NCI-H510A treated with DMSO at 0.1 percent for 48 hours (cell line): ENCODE data around the gene MRNIP.
"Not testable (repeated sequence)": the region's sequence is repeated elsewhere in the genome, so short reads cannot be mapped to it uniquely, and the experiment has no call there.

Experiments used
- DNase-seq: peaks from one replicate; lab custom pipeline; 2025; lab: John Stamatoyannopoulos, UW

Gene MRNIP

DNA sequence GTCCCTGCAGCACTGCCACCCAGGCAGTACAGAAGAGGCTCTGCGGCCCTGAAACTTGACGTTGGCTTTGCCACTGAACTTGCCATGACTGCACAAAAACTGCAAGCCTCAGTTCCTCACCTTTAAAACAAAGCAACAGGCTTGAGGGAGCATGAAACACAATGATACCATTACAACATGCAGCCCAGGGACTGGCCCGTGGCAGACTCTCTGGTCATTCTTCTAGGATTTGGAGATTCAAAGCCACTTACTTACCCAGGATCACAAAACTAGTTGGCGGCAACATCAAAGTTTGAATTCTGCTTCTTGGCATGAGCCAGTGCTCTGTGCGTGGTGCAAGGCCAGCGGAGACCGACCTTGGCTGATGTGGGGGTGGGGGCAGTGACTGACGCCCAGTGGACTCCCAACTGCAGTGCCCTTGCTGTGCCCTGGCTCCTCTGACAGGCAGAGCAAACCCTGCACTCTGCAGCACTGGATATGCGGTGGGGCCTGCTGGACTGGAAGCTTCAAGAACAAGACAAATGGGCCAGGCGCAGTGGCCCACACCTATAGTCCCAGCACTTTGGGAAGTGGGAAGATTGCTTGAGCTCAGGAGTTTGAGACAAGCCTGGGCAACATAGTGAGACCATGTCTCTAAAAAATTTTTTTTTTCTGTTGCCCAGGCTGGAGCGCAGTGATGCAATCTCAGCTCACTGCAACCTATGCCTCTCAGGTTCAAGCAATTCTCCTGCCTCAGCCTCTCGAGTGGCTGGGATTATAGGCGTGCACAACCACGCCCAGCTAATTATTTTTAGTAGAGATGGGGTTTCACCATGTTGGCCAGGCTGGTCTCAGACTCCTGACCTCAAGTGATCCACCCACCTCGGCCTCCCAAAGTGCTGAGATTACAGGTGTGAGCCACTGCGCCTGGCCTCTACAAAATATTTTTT, 19.0 kb downstream of the MRNIP start:
- DNase-seq = no peak

- no peak for DNase-seq
Measured at GRCh38 chr5:179837076-179838011, 21.3 kb downstream of the MRNIP start.

DNA sequence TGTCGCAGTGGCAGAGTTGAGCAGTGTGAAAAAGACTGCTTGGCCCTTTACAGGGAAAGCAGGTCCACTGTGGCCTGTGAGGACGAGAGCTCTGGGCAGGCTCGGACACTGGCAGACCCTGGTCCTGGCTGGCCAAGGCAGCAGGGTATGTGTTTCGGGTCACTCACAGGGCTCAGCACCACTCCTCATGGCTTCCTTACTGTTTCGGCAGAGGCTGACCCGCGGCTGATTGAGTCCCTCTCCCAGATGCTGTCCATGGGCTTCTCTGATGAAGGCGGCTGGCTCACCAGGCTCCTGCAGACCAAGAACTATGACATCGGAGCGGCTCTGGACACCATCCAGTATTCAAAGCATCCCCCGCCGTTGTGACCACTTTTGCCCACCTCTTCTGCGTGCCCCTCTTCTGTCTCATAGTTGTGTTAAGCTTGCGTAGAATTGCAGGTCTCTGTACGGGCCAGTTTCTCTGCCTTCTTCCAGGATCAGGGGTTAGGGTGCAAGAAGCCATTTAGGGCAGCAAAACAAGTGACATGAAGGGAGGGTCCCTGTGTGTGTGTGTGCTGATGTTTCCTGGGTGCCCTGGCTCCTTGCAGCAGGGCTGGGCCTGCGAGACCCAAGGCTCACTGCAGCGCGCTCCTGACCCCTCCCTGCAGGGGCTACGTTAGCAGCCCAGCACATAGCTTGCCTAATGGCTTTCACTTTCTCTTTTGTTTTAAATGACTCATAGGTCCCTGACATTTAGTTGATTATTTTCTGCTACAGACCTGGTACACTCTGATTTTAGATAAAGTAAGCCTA, 22.2 kb downstream of the MRNIP start:
- DNase-seq = no peak

- not testable (repeated sequence) for DNase-seq
Measured at GRCh38 chr5:179834871-179835270, 23.7 kb downstream of the MRNIP start.

DNA sequence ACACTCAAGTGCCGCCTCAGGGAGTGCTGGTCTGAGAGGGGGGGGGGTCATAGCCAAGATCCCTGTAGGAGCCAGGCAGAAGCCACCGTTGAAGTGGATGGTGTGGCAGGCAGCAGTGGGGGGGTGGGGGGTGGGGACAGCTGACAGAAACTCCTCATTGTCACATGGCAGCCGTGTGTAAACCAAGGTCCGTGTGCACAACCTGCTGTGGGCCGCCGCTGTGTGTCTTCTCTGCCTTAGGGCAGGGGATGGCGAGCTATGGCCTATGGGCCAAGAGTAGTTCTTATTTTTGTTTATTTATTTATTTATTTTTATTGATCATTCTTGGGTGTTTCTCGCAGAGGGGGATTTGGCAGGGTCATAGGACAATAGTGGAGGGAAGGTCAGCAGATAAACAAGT, 24.5 kb downstream of the MRNIP start:
- no peak for DNase-seq

GRCh38 chr5:179833709-179834070, 24.9 kb downstream of the MRNIP start:
- DNase-seq = no peak

- DNase-seq = no peak
Measured at GRCh38 chr5:179833056-179833708, 25.4 kb downstream of the MRNIP start.

DNA sequence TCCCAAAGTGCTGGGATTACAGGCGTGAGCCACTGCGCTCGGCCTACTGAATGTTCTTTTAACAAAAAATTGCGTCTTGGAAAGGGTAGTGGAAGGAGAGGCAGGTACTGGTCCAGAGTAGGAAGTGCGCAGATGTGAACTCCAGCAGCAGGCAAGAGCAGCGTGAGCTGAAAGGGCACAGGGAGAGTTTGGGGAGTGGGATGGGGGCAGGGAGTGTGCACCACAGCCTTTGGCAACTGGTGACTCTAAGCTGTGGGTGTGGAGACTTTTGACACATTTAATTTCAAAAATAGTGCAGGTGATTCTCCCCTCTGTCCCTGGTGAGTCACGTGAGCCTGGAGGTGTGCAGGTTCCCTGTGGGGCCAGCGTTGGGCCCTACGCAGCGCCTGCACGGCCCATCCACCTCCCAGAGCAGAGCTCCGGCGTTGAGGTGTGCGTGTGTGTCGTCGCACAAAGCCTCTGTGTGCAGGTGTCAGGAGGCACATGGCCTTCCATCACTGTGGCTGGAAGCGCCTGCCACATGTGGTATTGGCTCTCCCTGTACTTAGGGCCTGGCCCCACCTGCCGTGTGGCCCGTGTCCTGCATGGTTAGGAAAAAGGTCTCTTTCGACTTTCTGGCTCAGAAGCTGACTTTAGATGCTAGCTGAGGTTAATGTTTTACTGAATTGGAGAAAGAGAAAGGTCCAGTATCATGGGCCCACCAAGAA, 26.4 kb downstream of the MRNIP start:
- no peak for DNase-seq

DNA sequence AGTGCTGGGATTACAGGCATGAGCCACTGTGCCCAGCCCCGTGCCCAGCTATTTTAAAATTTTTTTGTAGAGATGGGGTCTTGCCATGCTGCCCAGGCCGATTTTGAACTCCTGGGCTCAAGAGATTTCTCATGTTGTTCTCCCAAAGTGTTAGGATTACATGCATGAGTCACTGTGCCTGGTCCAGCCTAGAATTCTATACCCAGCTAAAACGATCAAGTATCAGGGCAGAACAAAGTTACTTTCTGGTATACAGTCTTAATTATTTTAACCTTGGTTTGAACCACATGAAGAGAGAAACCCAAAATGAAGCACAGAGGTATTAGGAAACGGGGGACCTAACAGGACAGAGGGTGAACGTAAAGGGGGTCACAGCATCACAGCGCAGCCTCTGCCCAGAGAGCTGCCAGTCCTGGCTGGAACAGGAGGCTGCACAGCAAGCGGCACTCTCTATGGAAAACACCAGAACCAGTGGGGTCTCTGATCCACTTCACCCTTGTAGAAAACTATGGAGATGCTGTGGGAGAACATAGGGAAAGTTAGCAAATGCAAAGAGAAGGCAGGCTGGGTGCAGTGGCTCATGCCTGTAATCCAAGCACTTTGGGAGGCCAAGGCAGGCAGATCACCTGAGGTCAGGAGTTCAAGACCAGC, 27.7 kb downstream of the MRNIP start:
- DNase-seq = no peak

DNA sequence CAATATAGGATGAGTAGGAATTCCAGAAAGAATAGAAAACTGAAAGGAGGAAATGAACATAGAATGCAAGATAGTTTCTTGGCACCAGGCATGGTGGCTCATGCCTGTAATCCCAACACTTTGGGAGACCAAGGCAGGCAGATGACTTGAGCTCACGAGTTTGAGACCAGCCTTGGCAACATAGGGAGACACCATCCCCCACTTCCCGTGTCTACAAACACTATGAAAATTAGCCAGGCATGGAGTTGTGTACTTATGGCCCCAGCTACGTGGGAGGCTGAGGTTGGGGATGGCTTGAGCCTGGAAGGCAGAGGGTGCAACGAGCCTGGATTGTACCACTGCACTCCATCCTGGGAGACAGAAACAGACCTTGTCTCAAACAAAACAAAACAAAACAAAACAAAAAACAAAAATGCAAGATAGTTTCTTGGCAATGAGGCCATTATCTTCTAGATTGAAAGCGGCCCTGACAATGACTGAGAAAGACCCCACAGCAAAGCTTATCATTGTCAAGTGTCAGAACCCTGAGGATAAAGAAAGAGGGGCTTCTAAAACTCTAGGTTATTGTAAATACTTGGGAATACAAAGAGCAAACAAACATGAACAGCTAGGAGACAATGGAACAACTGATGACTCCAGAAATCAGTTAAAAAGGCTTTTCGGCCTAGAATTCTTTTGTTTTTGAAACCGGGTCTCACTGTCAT, 28.7 kb downstream of the MRNIP start:
- no peak for DNase-seq

GRCh38 chr5:179828756-179829421, 29.7 kb downstream of the MRNIP start:
- DNase-seq = no peak

DNA sequence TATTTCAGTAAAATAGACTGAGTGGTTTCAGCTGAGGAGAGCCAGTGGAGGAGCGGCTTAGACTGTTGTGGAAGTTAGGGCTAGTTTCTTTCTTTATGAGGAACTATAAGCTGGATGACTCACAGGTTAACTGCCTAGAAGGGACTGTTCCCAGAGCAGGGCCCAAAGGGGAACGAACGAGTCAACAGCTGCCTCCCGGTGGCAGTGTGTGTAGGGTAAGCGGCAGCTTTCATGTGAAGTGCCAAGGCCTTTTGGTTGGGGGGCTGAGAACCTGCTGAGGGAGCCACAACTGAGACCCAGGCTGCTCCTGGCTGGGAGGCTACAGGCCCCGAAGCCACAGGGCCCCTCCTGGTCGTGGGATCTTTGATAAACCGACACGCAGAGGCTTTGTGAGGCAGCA, 30.9 kb downstream of the MRNIP start:
- no peak for DNase-seq

DNA sequence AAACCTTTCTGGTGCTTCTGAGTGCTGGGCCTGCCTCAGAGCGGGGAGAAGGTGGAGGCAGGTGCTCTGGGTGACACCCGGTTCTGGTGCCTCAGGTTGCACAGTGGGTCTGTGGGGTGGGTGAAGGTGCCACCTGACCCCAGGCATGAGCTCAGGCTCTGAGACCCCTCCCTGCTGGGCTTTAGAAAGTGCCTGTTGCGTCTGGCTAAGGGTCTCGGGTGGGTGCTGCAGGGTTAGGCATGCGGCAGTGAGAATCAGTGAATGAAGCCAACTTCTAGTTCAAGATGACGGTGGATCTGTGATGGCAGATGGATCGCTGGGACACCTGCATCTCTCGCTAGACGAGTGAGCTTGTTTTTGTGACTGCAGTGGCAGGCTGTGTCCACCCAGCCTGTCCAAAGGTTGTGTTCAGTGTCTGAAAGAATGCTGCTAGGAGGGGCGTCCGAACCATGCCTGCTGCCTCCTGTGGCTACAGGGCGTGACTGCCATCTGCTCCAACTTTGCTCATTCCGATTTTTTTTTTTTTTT, 32.9 kb downstream of the MRNIP start:
- DNase-seq = no peak

- no peak for DNase-seq
Measured at GRCh38 chr5:179824745-179825112, 33.9 kb downstream of the MRNIP start.

DNA sequence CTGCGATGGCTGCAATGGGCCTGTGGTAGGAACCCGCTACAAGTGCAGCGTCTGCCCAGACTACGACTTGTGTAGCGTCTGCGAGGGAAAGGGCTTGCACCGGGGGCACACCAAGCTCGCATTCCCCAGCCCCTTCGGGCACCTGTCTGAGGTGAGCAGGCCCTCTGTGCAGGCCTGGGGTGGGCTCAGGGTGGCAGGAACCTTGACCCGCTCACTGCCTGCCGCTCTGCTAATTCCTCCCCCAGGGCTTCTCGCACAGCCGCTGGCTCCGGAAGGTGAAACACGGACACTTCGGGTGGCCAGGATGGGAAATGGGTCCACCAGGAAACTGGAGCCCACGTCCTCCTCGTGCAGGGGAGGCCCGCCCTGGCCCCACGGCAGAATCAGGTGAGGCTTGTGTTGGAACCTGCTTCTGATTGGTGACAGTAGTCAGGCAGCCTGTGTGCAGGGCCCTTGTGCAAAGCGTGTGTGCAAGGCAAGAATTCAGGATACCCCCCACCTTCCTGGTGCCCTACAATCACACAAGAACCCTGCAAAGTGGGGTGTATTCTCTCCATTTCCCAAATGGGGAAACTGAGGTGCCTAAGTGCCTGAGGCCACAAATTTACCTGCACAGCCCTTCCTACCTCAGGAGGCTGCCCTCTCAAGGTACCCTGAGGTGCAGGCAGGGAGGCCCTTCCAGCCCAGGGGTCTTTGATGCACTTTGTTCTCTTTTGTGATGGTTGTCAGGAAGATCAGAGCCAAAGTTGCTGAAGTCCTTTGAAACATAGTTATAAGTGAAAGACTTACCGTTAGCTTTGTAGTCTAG, 34.5 kb downstream of the MRNIP start:
- no peak for DNase-seq

DNA sequence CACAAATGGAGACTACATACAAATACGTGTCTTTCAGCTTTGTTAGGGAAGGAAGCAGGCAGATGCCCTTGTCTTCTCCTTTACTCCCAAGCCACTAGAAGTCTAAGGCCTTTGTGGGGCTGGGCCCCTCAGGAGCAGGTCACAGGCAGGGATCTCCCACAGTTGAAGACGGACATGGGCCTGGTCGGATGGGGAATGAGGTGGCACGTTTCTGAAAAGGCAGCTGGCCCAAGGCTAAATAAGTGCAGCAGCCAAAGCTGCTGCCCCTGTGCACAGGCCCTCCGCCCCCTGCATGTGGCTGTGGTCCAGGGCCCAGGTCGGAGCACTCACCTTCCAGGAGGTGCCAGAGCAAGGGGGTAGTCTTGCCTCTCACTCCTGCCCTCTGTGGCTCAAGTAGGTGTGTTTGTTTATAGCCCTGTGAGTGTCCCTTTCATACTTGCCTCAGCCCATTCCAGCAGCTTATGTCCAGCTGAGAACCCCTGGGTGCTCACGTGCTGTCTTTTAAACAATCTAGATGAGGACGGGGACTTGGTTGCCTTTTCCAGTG, 36.1 kb downstream of the MRNIP start:
- no peak for DNase-seq

- no peak for DNase-seq
Measured at GRCh38 chr5:179822059-179822432, 36.6 kb downstream of the MRNIP start.
